GM06990 (cell line): Measurements from ENCODE around the gene C6orf52.

Experiments used
- DNase-seq: peaks from one replicate; pipeline ENCODE4 v3.0.0-alpha.2; 2011; ENCODE audit not compliant: insufficient read length; ENCODE audit errors: extremely low read depth
- H3K27me3 ChIP-seq: replicated peaks from 2 replicates; pipeline ENCODE4 v1.6.0; 2011; ENCODE audit warnings: low read length; ENCODE audit not compliant: control insufficient read depth, insufficient read depth
- H3K36me3 ChIP-seq: 2 replicates; pipeline ENCODE4 v1.5.1; 2011; ENCODE audit warnings: low read length; ENCODE audit not compliant: control insufficient read depth, insufficient read depth
- H3K4me3 ChIP-seq: replicated peaks from 2 replicates; pipeline ENCODE4 v1.5.1; 2011; ENCODE audit warnings: low read depth, mild to moderate bottlenecking, control low read depth, low read length
- TF ChIP-seq, protein P1 (sequence below): IDR thresholded peaks from 2 replicates; pipeline ENCODE4 v1.5.1; 2011; ENCODE audit warnings: low read length, control low read depth, mild to moderate bottlenecking, inconsistent platforms; ENCODE audit not compliant: insufficient read depth, poor library complexity, severe bottlenecking

The C6orf52 gene

DNA sequence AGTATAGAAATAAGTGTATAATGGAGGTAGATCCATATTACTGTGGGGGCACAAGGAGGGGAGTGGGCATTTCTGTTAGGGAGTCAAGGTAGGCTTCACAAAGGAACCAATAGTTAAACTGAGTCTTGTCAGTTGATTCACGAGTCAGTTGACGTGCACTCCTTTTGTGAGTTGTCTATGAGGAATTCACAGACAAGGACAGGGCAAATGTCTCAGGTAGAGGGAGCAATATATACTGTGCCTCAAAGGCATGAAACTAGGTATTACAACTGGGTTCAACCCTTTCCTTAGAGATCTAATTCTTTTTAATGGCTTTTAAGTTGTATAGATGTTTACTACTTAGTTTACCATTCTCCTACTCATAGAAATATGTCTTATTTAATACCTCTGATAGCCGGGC, 39.4 kb upstream of the C6orf52 start:
- no peak for DNase-seq
- H3K4me3 ChIP-seq = no peak overlapping the region
- no peaks in the 10 kb centered on the region; the same call in none of the 2 replicates for H3K36me3 ChIP-seq
- H3K27me3 ChIP-seq = no peaks in the 10 kb centered on the region
- TF ChIP-seq, protein P1, sequence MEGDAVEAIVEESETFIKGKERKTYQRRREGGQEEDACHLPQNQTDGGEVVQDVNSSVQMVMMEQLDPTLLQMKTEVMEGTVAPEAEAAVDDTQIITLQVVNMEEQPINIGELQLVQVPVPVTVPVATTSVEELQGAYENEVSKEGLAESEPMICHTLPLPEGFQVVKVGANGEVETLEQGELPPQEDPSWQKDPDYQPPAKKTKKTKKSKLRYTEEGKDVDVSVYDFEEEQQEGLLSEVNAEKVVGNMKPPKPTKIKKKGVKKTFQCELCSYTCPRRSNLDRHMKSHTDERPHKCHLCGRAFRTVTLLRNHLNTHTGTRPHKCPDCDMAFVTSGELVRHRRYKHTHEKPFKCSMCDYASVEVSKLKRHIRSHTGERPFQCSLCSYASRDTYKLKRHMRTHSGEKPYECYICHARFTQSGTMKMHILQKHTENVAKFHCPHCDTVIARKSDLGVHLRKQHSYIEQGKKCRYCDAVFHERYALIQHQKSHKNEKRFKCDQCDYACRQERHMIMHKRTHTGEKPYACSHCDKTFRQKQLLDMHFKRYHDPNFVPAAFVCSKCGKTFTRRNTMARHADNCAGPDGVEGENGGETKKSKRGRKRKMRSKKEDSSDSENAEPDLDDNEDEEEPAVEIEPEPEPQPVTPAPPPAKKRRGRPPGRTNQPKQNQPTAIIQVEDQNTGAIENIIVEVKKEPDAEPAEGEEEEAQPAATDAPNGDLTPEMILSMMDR = no peak

DNA sequence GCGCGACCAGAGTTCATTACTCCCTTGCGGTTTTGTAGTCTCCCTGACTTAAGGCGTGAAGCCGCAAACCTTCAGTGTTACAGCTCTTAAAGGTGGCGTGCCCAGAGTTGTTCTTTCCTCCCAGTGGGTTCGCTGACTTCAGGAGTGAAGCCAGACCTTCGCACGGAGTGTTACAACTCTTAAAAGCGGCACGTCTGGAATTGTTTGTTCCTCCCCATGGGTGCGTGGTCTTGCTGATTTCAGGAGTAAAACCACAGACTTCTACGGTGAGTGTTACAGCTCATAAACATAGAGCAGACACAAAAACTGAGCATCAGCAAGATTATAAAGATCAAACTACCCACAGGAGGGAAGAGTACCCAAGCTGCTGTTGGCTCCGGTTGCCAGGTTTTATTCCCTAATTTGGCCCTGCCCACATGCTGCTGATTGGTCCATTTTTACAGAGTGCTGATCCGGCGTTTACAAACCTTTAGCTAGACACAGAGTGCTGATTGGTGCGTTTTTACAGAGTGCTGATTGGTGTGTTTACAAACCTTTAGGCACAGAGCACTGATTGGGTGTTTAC, 38.8 kb upstream of the C6orf52 start:
- no peaks in the 10 kb centered on the region for H3K27me3 ChIP-seq
- H3K36me3 ChIP-seq = no peaks in the 10 kb centered on the region; the same call in none of the 2 replicates
- H3K4me3 ChIP-seq = no peak overlapping the region
- no peak for DNase-seq
- TF ChIP-seq, protein P1 = no peak

GRCh38 chr6:10730254-10730653, 35.8 kb upstream of the C6orf52 start:
- H3K36me3 ChIP-seq = no peaks in the 10 kb centered on the region; the same call in none of the 2 replicates
- no peaks in the 10 kb centered on the region for H3K27me3 ChIP-seq
- no peak for DNase-seq
- no peak overlapping the region for H3K4me3 ChIP-seq
- TF ChIP-seq, protein P1 = no peak

DNA sequence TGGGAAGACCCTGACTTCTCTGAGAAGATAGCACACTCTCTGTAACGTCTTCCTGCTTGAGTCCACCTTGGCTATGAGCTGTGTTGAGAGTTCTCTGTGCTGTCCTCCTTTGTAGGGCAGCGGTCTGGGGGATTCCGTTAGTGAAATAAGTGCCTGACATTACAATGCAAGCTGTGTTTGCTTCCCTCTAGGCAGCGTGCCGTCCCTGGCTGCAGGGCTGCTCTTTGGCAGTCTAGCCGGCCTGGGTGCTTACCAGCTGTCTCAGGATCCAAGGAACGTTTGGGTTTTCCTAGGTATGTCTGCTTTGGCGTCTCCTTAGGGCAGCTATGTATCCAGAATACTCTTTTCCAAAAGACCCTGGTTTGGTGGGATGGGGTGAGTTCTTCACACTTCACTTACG, 31.3 kb upstream of the C6orf52 start:
- H3K36me3 ChIP-seq = no peaks in the 10 kb centered on the region; the same call in none of the 2 replicates
- TF ChIP-seq, protein P1 = no peak
- no peaks in the 10 kb centered on the region for H3K27me3 ChIP-seq
- H3K4me3 ChIP-seq = no peak overlapping the region
- DNase-seq = no peak

- Histone ChIP-seq H3K36me3 (no peaks in the 10 kb centered on the region; the same call in 1 of the 2 replicates), H3K27me3 (no peaks in the 10 kb centered on the region), H3K4me3 (no peak overlapping the region)
- TF ChIP-seq, protein P1 = no peak
- no peak for DNase-seq
These were observed 30.6 kb upstream of the C6orf52 start for GRCh38 chr6:10725044-10725443.

GRCh38 chr6:10723567-10723881, 29.1 kb upstream of the C6orf52 start:
- TF ChIP-seq, protein P1 = no peak
- DNase-seq = no peak
- peak overlapping the region; percentile 76 for H3K4me3 ChIP-seq
- no peaks in the 10 kb centered on the region for H3K27me3 ChIP-seq
- no peaks in the 10 kb centered on the region; the same call in 1 of the 2 replicates for H3K36me3 ChIP-seq
